T1000 (cell line): ENCODE measurements around the gene ZBTB7C.

Source experiments
- DNase-seq: peaks from one replicate; lab custom pipeline; 2025; ENCODE audit warnings: mixed read lengths; lab: John Stamatoyannopoulos, UW

ZBTB7C gene

GRCh38 chr18:48019557-48020325 is 389.4 kb downstream of the ZBTB7C start:
- no peak for DNase-seq

GRCh38 chr18:48018851-48019250 is 390.3 kb downstream of the ZBTB7C start:
- DNase-seq = peak; percentile 1

DNA sequence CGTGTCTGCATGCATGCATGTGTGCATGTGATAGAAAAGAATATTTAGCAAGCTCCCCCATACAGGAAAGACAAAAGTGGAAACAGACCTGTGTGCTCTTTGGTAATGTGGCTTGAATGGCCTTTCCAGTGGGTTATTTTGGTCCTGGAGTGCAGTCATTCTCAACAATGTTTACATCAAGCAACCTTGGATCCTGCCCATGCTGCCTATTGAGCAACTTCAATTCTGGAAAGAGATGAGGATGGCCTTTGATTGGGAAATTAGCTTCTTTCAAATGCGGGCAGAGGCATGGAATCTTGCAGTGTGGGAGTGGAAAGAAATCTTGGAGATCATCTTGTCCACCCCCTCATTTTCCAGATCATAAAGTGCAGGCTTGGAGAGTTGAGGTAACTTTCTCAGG is 391.5 kb downstream of the ZBTB7C start:
- no peak for DNase-seq

- no peak for DNase-seq
Observed at GRCh38 chr18:48013162-48013561, 396.0 kb downstream of the ZBTB7C start.

GRCh38 chr18:48011926-48012465 is 397.2 kb downstream of the ZBTB7C start:
- no peak for DNase-seq

DNA sequence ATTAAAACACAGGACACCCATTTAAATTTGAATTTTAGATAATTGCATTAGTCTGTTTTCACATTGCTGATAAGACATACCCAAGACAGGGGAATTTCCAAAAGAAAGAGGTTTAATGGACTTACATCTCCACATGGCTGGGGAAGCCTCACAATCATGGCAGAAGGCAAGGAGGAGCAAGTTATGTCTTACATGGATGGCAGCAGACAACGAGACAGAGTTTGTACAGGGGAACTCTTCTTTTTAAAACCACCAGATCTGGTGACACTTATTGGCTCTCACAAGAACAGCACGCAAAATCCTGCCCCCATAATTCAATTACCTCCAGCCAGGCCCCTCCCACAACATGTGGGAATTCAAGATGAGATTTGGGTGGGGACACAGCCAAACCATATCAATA is 398.9 kb downstream of the ZBTB7C start:
- no peak for DNase-seq

DNA sequence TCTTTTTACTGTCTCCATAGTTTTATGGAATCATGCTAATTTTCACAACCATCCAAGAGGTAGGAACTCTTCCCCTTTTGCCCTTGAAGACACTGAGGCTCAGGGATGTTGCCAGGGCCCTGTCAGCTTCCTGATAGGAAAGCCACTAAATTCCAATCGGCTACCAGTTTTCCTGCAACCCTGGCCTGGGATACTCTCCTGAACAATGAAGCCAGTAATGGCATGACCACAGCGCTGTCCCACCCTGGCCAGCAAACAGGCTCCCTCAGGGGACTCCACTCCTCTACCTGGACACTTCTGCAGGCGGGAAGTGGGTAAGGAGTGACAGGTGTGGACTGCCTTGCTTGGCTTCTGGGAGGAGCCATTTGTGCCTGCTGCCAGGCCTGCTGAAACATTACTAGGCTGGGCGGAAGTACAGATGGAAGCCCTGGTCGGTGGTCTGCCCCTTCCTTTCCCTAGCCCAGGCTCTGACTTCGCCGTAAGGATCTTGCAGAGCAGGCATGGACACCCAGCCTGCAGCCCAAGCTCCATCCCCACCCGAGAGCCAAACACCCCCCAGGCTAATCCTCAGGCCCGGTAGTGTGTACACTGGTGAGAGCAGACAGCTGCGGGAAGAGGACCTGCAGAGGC is 400.0 kb downstream of the ZBTB7C start:
- no peak for DNase-seq

DNA sequence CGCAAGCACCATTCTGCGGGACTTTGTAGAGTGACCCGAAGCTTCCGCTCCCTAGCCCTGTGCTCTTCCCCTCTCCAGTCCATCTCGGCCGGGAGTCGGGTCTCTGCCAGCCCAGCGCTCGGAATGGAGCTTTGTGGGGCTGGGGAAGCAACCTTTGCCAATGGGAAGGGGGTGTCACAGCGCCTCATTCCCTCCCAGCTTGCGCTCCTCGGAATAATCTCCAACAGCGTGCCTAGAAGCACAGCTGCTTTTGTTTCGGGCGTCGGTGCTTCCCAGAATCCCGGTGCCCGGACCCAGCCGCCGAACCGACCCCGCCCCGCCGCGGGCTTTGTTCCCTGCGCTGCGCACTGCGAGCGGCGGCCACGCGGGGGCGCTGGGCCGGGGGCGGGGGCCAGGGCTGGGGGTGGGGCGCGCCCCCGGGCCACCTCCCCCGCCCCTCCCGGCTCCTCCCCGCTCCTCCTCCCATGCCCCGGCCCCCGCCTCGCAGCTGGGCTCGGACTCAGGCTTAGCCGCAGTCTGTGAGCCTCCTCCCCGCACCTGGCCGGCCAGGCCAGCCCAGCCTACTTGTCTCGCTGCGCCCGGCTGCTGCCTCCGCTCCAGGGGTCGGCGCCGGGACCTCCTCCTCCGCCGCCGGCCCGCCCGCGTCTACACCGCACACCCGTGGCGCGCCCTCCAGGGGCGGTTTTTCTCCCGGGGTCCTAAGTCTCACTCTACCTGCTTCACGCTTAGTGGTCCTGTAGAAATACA is 401.1 kb downstream of the ZBTB7C start:
- peak; percentile 18 for DNase-seq

DNA sequence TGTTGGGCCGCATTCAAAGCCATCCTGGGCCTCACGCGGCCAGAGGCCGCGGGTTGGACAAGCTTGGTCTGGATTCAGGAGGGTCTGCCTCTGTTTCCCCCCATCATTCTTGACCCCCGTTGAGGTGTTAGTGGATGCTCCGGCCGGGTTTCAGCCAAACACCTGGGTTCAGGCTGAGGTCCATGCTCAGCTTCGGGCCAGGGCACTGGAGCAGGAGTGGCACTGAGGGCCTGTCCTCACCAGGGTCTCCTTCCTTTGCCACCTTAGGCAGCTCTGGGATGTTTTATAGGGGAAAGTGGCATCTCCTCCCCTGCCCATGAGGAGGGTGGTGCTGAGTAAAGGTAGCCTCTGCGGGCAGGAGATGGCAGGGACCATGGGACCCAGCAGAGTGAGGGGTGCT is 401.8 kb downstream of the ZBTB7C start:
- no peak for DNase-seq

DNA sequence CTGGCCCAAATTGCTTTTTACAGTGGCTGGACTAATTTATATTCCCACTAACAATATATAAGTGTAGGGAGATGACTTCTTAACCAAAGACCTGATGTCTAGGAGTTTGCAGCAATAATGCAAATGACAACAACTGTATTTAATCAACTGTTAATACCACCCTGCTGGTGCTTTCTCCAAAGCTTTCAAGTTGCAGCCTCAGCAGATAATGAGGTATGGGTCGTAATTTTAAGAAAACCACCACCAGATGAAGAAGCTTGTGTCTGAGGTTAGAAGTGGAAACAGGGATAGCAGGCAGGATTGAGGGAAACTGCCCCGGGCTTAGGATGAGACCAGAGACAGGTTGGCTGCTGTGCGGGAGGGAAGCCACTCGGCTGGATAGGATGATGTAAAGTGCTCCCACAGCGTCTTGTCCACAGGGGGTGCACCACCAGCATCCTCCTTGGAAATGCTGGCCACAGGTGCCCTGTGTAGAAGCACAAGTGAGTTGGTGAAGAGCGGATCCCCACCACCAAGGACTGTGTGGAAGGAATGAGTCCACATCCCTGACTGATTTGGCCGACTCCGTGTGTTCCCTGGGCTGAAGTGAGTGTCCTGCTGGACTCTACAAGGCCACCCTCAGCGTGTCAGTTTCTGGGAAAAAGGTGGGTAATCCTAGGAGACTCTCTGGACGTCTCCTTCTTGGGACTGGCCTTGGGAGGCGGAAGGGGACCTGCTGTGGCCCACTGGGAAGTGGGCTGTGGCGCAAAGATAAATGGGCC is 402.6 kb downstream of the ZBTB7C start:
- DNase-seq = no peak

DNA sequence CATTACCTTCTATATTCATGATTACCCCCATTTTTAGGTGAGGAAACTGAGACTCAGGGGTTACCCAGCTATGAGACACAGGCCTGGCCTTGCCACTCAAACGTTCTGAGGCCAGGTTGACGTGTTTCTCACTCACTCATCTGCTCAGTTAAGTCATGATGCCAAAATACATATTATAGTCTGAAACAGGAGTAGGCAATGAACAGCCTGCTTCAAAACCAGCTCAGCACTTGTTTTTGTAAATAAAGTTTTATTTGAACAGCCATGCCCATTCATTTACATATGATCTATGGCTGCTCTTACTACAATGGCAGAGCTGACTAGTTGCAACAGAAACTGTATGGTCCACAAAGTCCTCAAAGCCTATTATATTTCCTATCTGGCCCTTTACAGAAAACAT is 404.6 kb downstream of the ZBTB7C start:
- DNase-seq = no peak

- DNase-seq = peak; percentile 4
Observed at GRCh38 chr18:48003426-48004349, 405.5 kb downstream of the ZBTB7C start.

DNA sequence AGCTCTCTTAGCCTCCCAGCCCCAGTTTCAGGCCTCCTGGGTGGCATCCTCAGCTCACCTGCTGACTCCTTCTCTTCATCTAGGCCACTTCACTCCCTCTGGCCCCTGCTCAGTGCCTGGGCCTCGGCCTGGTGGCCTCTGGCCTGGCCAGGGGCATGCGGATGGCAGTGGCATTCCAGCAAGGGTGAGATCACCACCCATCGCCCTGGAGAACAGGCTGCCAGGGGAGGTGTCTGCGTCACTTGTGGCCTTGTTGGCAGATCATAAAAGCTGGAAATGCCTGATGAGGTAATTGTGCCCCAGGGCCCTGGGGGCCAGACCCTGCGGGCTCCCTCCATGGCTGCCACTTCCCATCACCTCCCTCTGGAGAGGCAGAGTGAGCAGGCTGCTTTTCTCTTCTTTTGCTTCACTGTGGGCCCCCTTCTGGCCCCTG is 406.2 kb downstream of the ZBTB7C start:
- peak; percentile 89 for DNase-seq

GRCh38 chr18:48000701-48001100 is 408.5 kb downstream of the ZBTB7C start:
- DNase-seq = no peak

- no peak for DNase-seq
Observed at GRCh38 chr18:47999801-48000248, 409.4 kb downstream of the ZBTB7C start.

DNA sequence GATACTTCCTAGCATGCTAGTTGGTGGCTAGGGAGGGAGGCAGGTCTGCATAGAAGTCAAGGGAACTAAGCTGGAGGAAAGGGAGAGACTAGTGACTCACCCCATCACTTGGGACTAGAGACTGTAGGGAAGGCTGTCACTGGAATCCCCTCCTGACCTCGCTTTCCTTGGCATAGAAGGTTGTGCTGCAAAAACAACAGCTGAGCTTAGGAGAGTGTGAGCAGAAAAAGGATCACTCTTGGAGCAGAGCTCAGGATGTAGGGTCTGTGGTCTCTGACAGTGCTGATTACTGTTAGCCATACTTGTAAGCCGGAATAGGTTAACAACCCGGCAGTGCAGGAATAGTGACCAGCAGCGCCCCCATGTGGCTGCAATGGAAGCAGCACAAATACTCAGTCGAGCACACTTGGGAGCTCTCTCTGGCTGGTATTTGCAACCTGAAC is 411.8 kb downstream of the ZBTB7C start:
- peak; percentile 41 for DNase-seq

GRCh38 chr18:47996091-47996541 is 413.1 kb downstream of the ZBTB7C start:
- DNase-seq = no peak

GRCh38 chr18:47995654-47996053 is 413.5 kb downstream of the ZBTB7C start:
- no peak for DNase-seq

- DNase-seq = no peak
Observed at GRCh38 chr18:47993409-47993808, 415.8 kb downstream of the ZBTB7C start.

DNA sequence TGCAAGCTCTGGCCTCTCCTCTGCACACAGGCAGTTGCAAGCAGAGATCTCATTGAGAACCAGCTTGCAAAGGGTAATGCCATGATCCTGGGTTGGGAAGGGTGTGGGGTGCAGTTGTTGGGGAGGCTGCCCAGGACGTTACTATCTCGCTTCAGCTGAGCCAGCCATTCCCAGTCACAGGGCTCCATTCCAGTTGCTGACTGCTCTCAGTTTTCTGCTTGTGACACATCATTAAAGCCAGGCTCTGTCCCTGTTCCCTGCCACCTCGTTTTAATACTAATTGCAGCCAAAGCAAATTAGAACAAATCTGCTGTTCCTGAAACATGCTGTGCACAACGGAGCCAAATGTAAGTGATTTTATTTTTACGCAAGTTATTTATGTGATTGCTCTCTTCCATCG is 416.2 kb downstream of the ZBTB7C start:
- no peak for DNase-seq

- no peak for DNase-seq
Observed at GRCh38 chr18:47992266-47992665, 416.9 kb downstream of the ZBTB7C start.
